NCI-H1436 (cell line): Measurements from ENCODE around the gene LRMDA.
A peak's percentile ranks its signal among the peaks of the same experiment; 100 is the strongest.

Source experiments
- DNase-seq: peaks from one replicate; lab custom pipeline; 2025; lab: John Stamatoyannopoulos, UW

Gene LRMDA

DNA sequence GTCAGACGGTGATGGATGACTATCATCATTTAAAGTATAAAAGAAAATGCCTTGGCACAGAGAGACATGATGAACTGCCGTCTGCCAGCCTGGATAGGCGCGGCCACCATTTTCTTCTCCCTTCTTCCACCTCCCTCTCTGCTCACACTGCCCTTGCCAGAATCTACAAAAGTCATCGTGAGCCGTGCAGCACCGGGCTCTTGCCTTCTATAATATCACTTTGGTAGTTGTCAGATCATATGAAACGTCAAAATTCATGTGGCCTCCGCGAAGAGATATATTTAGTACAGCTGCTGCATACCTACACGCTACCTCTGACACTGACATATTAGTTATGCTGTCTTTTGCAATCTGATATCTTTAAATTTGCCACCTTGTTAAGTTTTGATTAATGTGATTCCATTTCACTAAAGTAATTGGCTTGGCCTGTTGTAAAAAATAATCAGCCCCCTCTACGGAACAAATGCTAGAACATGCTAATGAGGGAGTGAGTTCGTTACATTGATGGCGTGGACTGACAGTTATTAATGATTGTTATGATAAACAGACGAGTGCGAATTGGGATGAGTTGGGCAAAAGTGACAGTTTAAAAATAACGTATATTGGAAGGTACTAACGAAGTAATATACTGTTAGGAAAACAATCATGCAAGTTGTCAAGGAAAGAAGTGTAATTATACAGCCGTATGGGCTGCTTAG, 214.9 kb downstream of the LRMDA start:
- no peak for DNase-seq

GRCh38 chr10:75646916-75647315, 215.5 kb downstream of the LRMDA start:
- DNase-seq: no peak

GRCh38 chr10:75647675-75648074, 216.3 kb downstream of the LRMDA start:
- DNase-seq: no peak

- no peak for DNase-seq
Observed at GRCh38 chr10:75648351-75648750, 216.9 kb downstream of the LRMDA start.

- no peak for DNase-seq
Observed at GRCh38 chr10:75648854-75649253, 217.4 kb downstream of the LRMDA start.

- DNase-seq: no peak
Observed at GRCh38 chr10:75649466-75649865, 218.0 kb downstream of the LRMDA start.

- DNase-seq: no peak
Observed at GRCh38 chr10:75650648-75651047, 219.2 kb downstream of the LRMDA start.

DNA sequence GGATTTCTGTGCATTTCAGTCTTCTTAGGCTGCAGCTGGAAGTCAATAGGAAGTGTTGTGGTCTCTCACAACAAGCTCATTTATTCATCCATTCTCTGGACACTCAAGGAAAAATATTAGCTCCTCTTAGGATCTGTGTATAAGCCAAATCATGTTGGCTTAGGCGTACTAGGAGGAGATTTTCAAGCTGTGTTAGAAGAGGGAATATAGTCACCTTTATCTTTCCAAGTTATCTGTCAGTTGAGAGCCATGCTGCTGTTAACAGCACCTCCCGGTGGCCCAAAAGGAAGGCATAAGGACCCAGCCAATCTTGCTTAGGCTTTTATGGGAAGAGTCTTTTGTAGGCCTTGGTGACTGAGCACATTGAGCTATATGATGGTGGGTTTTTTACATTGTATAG, 220.0 kb downstream of the LRMDA start:
- peak; percentile 9 for DNase-seq

GRCh38 chr10:75652146-75652740, 220.8 kb downstream of the LRMDA start:
- no peak for DNase-seq

DNA sequence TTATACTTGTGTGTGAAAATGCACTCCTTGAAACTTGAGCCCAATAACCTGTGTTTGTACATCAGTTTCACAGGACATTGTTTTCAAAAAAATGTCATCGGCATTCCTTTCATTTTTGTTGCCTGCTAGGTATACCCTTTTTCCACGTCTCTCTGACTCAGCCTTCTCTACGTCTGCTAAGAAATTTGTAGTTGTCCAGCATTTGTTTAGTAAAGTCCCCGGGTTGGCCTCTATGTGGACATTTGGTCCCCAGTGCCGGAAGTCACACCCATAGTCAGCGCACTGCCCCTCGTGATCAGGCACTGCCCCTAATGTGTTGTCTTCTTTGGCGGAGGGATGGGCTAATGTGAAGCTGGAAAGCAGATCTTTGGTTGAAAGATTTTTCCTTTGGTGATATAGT, 222.3 kb downstream of the LRMDA start:
- DNase-seq: no peak

DNA sequence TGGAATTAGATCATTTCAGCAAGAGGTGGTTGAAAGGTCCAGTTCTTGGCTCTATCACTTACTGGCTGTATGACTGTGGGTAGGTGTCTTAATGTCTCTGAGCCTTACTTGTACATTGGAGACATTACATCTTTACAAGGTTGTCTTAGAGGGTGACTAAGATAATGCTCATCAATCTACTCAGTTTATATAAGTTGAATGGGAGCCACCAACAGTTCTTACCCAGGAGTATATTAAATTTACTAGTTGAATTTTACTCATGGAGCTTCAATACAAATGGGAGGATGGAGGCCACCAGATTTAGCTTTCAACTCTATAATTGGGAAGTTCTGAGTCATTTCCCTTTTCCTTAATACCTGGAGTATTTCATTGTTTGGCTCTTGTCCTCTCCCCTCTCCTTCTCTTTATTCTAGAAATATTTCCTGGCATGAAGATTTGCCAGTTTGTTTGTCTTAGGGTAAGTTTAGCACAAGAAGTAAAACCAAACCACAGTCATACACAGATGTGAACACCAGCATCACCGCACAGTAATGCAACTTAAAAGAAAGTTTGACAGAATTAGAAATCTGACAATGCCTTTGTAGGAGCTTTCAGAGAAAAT, 222.8 kb downstream of the LRMDA start:
- no peak for DNase-seq

GRCh38 chr10:75654772-75655171, 223.3 kb downstream of the LRMDA start:
- no peak for DNase-seq

GRCh38 chr10:75655791-75656451, 224.5 kb downstream of the LRMDA start:
- no peak for DNase-seq

GRCh38 chr10:75657351-75657750, 225.9 kb downstream of the LRMDA start:
- no peak for DNase-seq

- no peak for DNase-seq
Observed at GRCh38 chr10:75658036-75658435, 226.6 kb downstream of the LRMDA start.

- DNase-seq: no peak
Observed at GRCh38 chr10:75658496-75658895, 227.1 kb downstream of the LRMDA start.

DNA sequence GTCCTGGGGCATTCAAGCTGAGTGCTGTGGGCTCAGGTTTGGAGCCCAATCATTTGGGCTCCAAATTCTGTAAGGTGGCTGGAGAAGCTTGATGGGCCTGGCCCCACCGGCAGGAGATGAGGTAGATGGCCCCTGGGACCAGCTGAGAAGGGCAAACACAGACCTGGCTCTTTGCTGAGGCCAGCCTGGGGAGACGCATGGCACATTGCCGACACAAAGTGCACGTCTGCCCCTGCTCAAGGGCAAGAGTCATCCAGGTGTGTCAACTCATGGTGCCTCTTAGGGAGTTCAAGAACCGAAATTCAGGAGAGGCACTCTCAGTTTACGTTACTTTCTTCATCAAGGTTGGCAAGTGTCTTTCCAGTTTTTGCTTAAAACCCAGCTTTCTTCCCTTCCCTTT, 227.5 kb downstream of the LRMDA start:
- no peak for DNase-seq

DNA sequence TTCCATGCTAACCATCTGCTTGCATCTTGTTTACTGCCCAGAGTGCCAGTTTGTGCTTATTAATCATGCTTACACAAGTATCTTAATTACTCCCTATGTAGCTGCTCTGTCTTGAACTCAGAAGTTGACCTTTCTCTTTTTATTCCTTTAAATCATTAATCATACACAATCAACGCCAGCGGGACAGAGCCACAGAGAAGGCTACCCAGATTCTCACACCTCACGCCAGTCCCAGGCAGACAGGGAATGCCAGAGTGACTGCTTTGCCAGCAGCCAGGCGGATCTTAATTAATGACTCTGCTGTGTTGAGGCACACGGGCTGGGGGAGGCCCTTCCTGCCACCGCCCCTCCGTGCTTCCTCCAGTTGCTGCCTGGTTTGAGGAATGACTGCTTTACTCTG, 229.4 kb downstream of the LRMDA start:
- DNase-seq: no peak

DNA sequence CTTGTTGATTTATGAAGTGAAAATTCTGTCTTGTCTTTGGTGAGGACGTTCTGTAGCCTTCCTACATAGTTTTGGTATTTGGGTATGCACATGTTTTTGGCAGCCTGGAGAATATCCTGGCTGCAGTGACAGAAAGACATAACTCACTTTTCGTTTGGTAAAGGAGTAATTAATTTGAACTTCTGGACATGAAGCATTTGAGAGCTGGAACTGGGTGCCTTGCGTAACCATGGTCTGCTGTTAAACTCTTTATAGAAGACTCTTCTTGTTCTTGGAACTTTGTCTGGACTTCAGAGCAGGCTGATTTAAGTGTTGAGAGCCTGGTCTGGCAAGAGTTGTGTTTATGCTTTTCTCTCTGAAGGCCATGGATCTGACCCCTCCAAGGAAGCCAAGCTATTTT, 231.3 kb downstream of the LRMDA start:
- no peak for DNase-seq

DNA sequence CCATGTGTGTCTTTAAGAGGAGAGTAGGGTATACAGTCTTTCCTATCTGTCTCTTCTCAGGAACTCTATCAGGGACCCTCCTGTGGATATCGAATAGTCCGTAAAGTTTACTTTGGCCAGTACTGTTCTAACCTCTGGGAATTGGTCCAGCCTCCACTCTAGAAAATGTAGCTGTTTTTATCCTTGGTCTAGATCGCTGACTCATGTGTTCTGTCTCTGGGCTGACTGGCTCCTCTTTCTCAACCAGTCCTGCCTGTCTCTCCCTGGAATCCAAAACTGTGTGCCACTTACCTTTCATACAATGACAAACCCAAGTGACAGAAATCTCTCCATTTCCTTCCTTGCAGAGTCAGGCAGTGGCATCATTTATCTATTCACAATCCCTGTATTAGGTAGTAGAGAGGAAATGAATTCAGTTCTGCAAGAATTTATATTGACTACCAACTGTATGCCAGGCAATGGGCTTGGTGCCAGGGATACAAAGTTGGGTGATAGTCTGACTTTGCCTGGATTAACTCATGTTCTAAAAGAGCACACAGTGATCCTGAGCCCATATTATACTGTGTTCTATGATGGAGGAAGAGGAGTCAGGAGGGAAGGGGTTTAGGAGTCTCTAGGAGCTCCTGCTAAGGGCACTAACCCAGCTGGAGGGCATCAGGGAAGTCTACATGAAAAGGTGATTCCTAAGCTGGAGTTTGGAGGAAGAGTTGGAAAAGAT, 232.7 kb downstream of the LRMDA start:
- no peak for DNase-seq

GRCh38 chr10:75664968-75665367, 233.5 kb downstream of the LRMDA start:
- DNase-seq: no peak

GRCh38 chr10:75665707-75666106, 234.3 kb downstream of the LRMDA start:
- DNase-seq: no peak
